HG03342 (cell line): ENCODE measurements around the gene PIEZO2.
"Not testable (repeated sequence)": the region's sequence is repeated elsewhere in the genome, so short reads cannot be mapped to it uniquely, and the experiment has no call there.

ENCODE experiments used
- ATAC-seq: cut with Tn5 transposase; IDR thresholded peaks from one replicate; pipeline ENCODE4 v1.9.1; 2021; ENCODE audit warnings: mild to moderate bottlenecking, moderate library complexity; ENCODE audit not compliant: unreplicated experiment

Gene PIEZO2

DNA sequence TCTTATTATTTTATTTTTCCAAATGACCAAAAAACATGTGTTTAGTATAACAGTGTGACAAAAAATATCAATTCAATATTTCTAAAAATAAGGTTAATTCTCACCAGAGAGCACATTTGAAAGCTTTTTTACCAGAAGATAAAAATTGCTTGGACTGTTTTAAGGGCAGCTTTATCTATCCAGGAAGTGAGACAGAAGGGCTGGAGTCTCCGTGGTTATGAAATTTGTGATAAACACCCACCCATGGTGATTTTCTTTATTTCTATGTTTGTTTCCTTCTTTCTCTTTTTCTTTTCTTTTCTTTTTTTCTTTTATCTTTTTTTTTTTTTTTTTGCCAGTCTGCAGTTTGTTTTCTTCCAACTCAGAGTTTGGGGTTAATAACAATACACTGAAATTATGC lies 298.5 kb downstream of the PIEZO2 start:
- no peak for ATAC-seq

DNA sequence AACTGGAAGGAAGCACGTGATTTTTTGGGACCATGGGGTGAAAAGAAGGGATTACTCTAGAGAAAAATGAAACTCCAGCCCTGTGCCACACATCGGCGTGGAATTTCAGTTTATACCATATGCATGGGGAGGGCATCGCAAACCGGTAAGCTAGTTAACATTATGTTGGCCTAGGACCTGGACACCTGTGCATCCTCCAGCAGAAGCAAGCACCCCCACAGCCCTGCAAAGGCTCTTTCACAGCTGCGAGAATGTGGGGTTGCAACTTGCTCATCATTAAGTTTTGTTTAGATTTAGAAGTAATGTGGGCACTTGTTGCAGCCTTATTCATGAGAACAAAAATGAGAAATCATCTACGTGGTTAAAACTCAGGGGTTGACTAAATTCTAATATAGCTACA lies 299.2 kb downstream of the PIEZO2 start:
- no peak for ATAC-seq

DNA sequence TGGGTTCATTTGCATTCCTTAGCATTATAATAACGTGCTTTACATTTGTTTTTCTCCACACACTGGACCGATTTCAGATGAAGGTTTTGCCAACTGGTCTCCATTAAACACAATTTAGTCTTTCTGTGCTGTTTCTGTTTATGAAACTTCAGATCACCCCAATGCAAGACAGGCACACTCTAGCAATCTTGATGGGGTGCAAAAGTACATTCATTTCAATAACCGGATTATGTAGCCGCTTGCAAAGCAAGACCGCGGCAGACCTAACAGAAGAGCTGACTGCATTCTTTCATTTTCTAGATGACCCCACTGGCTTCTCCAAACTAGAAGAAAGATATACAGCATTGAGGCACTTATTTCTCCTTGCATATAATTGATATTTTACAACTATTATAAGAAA lies 301.5 kb downstream of the PIEZO2 start:
- ATAC-seq: no peak

DNA sequence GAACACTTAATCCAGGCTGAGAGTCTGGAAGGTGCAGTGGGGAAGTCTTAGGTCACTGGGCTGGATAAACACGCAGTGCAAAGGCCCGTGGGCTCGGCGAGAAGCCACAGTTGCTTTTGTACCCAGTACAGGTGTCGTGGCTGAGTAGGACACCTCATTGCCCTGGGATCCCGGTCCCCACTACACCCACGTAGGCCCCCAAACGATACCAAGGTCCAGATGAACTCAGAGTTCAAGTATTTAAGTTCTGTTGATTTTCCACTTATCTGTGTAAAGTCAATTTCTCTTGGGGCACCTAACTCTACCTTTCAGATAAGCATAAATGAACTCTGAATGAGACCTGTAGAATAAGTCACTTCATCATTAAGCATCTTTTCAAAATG lies 302.0 kb downstream of the PIEZO2 start:
- ATAC-seq: no peak

DNA sequence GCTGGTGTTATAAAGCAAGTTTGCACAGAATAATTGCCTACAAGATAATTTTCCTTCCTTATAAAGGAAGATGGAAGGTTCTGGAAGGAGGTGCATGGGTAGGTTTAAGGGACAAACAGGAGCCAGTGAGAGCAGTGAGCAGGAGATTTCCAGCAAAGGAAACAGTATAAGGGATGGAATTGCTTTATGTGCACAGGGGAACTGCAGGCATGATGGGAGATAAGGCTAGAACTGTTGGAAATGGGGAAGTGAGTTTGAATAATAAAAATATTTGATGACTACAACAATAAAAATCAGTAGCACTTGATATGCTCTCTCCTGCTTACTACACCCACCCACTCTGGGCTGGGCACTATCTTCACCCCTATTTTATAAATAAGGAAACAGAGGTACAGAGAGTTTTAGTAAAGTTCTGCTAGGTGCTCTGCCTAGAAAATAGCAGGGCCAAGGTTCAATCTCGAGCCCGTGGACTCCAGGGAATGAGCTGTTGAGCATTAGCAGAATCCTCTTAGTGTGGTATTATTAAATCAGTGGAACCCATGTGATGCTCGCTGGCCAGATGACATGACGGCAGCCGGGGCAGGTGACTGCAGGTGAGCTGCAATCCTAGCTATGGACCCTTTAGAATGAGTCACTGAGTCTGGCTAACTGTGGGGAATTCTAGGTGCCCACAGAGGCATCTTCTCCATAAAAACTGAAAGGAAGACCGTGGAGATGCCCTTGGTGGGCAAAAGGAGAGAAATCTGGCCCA lies 302.5 kb downstream of the PIEZO2 start:
- no peak for ATAC-seq

DNA sequence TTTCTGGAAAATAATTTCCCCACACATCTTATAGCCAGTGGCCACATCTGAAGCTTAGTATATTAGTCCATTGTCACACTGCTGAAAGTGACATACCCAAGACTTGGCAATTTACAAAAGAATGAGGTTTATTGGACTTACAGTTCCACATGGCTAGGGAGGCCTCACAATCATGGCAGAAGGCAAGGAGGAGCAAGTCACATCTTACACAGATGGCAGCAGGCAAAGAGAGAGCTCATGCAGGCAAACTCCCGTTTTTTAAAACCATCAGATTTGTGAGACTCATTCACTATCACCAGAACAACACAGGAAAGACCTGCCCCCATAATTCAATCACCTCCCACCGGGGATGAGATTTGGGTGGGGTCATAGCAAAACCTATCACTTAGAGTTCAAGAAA lies 303.3 kb downstream of the PIEZO2 start:
- not testable (repeated sequence) for ATAC-seq

DNA sequence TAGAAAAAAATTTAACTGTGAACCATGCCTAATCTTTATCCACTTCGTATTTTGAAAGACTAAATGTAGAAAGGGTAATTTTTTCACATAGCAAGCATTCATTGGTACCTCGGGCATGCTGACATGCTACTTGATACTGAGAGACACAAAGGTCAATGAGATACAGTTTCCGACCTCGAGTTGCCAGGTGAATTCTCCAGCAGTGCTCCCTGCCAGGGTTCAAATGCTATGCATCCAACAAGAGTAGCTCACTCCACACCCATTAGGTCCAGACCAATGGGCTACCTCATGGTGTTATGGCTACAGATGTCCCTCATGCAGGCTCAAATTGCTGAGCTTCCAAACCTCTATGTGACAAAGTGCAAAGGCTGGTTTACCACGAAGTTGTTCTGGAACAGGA lies 305.8 kb downstream of the PIEZO2 start:
- no peak for ATAC-seq

DNA sequence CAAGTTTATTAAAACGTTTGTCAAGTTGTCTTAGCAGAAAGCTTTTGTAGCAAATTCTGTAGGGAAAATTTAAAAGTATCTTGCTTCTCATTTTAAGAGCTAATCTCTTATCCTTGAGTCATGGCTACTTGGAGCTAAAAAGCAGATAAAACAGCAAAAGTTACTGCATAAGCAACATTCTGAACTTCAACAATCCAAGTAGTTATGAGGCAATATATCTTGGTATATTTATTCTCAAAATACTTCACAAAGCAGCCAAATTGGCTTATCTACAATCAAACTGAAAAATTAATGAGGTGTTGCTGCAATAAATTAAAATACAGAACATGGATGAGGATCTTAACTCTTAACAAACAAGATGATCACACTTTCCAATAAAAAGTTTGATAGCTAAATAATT lies 306.5 kb downstream of the PIEZO2 start:
- no peak for ATAC-seq

DNA sequence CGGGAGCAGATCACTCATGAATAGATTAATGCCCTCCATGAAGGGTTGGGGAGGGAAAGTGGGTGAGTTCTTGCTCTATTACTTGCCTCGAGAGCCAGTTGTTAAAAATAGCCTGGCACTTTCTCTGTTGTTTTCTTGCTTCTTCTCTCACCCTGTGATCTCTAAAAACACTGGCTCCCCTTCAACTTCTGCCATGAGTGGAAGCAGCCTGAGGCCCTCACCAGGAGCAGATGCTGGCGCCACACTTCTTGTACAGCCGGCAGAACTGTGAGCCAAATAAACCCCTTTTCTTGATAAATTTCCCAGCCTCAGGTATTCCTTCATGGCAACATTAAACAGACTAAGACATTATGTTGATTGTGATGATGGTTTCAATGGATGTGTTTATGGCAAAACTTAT lies 307.0 kb downstream of the PIEZO2 start:
- no peak for ATAC-seq

DNA sequence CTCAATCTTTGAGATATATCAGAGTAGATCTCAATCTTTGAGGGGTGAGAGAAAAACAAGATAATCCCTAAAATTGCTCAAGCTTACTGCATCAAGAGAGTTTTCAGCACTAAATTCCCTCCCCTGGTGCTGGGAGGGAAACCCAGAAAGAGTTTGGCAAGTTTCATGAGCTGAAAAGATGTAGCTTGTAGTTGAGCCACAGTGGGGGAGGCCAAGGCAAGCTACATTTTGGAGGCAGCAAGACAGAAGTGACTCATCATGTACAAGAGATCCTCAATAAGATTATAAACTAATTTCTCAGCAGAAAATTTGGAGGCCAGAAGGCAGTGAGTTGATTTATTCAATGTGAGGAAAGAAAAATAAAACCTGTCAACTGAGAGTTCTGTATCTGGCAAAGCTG lies 308.2 kb downstream of the PIEZO2 start:
- ATAC-seq: no peak

DNA sequence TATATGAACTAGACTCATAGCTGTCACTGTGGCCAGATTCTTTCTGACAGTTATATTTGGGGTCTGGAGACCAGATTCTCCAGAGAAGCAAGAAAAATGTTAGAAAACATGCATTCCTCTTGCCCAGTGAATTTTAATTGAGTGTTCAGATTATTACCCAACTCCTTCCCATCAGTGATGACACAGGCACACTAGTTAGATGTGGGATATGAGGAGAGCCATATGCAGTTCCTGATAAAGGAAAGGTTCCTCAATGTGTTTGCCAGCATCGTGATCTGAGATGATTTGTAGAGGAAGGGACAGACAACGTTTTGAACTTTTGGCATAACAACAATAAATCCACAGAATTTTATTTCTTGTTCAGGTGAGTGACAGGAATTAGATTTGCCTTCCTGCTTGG lies 308.6 kb downstream of the PIEZO2 start:
- no peak for ATAC-seq

DNA sequence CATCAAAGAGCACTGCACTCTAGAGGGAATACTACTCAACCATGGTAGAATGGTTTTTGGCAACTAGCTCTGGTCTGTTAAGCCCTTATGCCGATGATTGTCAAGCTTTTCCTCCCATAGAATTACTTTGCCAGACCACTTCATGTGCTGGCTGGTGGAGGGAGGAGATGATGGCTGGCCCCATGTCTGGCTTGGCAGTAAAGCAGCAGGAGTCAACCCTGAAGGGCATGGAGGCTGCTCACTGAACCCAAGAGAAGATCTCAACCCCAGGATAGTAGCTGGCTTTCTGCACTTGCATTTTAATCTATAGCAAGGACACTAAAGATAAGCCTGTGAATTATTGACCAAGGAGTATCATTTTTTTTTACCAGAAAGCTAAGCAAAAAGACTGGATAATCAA lies 309.9 kb downstream of the PIEZO2 start:
- ATAC-seq: no peak

DNA sequence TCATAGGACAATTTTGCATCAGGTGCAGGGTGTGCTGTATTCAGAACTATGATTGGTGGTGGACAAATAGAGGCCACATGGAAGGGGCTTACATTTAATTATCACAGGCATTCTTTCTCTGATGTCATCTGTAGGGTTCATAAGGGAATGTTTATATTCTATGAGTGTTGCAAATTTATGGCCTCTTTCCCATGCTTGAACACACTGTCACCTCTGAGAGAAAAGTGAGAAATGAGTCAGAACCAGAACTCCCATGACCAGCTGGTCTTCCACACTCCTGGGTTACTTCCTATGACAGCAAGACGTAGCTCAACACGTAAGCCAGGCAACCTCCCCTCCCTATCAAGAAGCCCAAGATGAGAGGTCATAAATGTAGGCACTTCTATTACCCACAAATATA lies 310.8 kb downstream of the PIEZO2 start:
- ATAC-seq: no peak

DNA sequence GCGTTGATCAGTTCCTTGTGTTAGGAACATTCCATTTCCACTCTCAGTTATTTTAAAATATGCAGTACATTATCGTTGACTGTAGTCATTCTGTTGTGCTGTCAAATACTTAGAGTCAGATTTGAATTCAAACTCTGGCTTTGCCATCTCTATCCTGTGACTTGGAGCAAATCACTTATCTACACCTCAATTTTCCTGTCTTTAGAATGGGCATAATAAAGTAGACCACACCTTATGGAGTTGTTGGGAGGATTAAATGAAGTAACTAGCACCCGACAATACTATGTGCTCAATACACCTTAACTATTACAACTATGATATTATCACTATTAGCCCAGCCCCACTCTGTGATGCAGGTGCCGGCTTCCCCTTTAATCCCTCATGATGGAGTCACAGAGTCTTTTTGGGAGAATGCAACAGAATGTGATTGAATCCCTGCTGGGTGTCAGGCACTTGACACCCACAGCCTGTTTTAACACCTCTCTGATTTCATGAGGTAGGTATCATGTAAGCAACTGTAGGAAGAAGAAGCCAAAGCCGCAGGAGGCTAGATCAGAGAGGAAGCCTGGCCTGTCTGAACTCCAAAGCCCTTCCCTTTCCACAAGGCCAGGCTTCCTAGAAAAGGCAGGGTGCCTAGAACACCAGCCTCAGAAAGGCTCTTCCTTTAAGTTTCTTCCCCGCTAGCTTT lies 315.1 kb downstream of the PIEZO2 start:
- ATAC-seq: no peak

DNA sequence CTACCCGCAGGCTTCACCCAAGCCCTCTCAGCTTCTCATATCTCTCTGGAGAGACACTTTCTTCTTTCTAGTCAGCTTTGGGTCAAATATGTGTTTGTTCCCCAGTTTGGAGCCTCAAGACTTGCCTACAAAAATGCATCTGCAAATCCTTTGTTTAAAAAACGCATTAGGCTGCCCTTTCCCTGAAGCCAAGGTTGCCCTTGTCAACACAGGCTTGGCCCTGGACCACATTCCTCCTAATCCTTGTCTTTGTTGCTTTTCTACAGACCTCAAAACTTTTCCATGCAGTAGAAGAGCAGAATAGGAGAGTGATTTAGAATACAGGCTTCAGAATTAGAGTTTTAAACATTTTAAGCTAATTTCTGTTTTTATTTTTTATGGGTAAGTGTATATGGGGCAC lies 315.7 kb downstream of the PIEZO2 start:
- ATAC-seq: no peak

DNA sequence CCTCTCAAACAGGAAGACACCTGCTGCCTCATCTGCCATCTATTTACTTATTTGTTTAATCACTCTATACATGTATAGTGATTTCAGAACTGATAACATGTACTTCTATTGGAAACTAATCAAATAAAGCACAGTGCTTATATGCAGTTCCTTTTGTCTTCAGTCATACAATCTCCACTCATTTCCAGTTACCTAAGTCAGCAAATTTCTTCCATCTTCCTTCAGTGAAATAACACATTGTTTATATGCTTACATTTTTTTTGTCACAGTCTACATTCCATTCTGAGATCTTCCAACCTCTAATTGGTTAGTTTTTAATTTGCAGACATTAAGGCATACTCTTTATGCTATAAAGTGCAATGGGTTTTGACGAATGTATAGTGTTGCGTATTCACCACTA lies 323.0 kb downstream of the PIEZO2 start:
- no peak for ATAC-seq

DNA sequence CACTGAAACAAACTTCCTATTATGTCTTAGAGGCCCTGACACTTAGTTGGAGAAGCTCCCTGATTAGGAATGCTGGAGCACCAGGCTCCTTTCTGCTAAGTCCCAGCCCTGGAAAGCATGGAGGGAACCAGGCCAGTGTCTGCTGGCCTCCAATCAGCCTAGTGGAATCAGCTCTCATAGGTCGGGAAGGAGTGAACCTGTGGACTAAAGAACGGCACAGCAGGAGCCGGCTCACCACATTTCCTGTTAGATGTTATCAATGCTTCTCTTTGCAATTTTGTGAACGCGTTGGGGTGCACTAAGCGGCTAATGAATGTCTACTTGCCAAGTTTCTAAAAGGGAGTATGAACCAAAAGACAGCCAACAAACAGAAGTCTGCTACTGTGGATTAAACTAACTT lies 326.9 kb downstream of the PIEZO2 start:
- ATAC-seq: no peak

DNA sequence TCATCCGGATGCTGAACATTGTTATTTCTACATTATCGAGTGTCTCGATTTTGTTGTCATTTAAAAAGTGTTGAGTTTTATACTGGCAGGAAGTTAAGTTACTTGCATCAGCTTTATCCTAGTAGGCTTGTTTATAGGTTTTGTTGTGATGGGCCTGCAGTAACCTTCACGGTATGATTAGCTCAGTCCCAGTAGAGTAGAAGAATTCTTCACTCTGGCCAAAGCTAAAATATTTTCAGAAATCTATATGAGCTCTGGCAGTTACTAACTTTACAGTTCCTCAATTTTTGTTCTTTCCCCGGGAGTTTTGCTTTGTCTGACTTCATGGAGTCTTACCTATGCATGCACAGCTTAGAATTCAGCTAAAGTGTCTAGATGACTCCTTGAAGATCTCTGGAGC lies 328.7 kb downstream of the PIEZO2 start:
- ATAC-seq: no peak

DNA sequence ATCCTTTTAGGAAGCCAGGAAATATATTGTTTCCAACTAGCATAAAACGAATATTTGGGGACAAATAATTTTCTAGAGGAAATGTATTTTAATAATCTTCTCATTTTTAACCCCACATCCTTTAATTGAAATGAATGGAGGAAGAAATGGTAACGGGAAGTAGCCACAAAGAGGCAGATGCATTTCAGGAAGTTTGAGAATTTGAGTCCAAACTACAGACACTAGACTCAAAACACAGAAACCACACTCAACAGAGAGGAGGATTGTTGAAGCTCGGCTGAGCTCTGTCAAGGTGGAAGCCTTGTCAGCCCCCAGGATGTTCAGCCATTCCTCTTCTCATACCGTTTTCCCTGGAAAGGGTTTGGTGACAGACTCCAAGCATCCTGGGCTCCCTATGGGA lies 335.0 kb downstream of the PIEZO2 start:
- ATAC-seq: no peak

DNA sequence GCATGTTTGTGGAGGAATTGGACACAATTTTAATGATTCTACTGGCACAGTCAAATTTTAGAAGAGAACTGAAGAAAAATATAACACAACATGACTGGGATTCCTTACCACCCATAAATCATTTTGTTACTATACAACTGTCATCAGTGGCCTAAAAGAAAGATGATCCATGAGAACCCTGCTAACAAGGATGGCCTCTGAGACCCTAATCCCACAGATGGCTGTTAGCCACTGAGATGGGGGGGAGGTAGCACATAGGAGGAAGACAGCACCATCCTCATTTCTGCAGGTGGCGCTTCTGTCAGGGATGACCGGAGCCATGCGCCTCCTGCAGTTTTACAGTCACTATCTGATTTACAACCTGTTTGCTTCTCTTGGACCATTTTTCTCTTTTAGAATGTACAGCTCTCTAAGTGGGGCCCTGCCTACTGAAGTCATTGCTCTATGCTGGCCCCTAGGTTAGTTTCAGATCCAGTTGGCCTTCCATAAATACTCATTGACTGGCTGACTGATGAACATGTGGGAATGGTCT lies 343.7 kb downstream of the PIEZO2 start:
- no peak for ATAC-seq

DNA sequence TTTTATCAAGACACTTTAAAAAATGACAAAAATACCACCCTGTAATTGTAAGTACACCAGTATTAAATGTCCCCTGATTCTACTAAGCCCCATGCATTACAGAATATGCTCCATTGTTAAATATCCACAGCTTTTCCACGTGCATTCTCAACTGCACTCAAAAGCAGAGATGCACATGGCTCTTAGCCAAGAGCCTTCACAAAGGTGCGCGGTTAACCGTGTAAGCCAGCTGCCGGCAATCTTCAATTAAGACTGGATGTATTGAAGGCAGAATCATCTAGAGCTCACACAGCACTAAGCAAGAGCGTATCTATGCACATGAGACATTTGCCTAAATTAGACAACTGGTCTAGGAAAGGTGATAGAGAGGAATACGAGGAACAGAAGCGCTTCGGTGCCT lies 345.2 kb downstream of the PIEZO2 start:
- no peak for ATAC-seq

DNA sequence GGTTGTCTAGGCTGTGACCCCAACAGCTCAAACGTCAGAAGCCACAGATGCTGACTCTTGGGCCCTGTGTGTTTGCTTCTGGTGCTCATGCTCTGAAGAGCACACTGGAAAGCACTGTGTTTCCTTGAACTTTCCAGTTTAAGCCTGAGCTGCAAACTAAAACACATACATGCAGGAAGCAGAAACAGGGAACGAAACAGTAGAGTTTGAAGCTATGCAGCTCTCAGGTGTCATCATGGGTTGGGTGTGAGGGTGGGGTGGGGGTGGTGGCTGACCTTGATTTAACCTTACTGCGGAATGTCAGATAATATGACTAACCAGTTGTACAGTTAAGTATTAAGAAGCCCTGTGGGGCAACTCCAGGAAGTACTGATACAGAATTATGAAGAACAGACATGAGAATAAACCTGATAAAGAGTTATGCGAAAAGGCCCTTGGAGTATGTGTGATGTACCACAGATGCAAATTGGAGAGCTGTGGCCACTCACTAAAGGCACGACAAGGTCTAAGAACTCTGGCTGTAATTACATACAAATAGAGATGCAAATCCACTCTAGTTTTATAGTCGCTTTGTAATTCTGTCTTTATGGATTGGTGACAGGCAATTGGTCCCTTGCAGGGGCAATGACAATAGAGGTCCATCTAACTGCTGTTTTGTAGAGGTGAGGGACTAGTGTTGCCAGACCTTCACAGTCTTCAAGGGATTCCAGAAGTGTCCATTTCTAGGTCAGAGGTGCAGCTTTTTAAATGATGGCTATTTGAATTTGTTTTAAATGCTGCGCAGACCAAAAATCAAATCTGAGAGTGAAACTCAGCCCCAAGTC lies 350.4 kb downstream of the PIEZO2 start:
- ATAC-seq: no peak
